HCT116 (cell line): ENCODE results near the gene RBM27. TPM values are rescaled to one million over a fixed set of nuclear protein-coding genes. Genes with fewer than 3 reads are reported as not detected.
"Not testable (repeated sequence)": the region's sequence is repeated elsewhere in the genome, so short reads cannot be mapped to it uniquely, and the experiment has no call there.

Source experiments
- ATAC-seq: fragments of 200-7000 bp; cut with Tn5 transposase; 2 replicates; pipeline ENCODE4 v1.9.1; 2020; ENCODE audit warnings: mild to moderate bottlenecking, moderate library complexity
- BruUV-seq: library from RNA; stranded (reverse); fragments of 400-500 nt; replicated peaks from 2 replicates; lab custom pipeline; 2021; lab: Mats Ljungman, UMichigan
- CTCF ChIA-PET: fragments of 300-600 bp; sonication (Branson Sonifier 250); formaldehyde crosslinking; loops from one replicate; lab custom pipeline; 2021; ENCODE audit warnings: antibody characterized with exemption; lab: Charles Lee
- POLR2A ChIA-PET: fragments of 300-600, 350-600 bp; sonication (Branson Sonifier 250); formaldehyde crosslinking; loops from one replicate; lab custom pipeline; 2021; ENCODE audit warnings: antibody characterized with exemption; lab: Charles Lee
- RAD21 ChIA-PET, 2 experiments: fragments of 300-600 bp; sonication (Branson Sonifier 250); formaldehyde crosslinking; loops; one replicate each; lab custom pipeline; 2023; ENCODE audit warnings: low total read pairs in 2 of 2; ENCODE audit not compliant: uncharacterized antibody in 2 of 2, unreplicated experiment in 2 of 2, low non-redundant PET in 1 of 2; lab: Charles Lee
- DNase-seq: peaks from one replicate; pipeline ENCODE4 v3.0.0-alpha.2; 2010; ENCODE audit warnings: low read depth, low spot score
- H2AFZ ChIP-seq: fragments of 200-600 bp; shearing (Covaris generic), sonication (generic); 2 replicates; pipeline ENCODE4 v1.6.1; 2017; ENCODE audit warnings: low read depth, mixed run types, mixed read lengths, antibody characterized with exemption, low read length; ENCODE audit not compliant: poor library complexity, severe bottlenecking
- H3K27ac ChIP-seq: 2 replicates; pipeline ENCODE4 v1.5.1; 2012; ENCODE audit warnings: low read depth, low read length
- H3K27me3 ChIP-seq: fragments of 200-600 bp; sonication (generic); 2 replicates; pipeline ENCODE4 v1.6.1; 2016; ENCODE audit warnings: mixed run types, low read length, mixed read lengths; ENCODE audit not compliant: insufficient read depth
- H3K36me3 ChIP-seq, 2 experiments: fragments of 200-500 bp in 1 of 2; fragments of 200-600 bp in 1 of 2; sonication (Bioruptor generic) in 1 of 2; sonication (generic) in 1 of 2; 2 replicates each; pipeline versions ENCODE4 v1.5.1 to v1.6.1; 2014 to 2016; ENCODE audit warnings: low read length in 2 of 2, inconsistent platforms in 1 of 2, mixed read lengths in 1 of 2, mixed run types in 1 of 2; ENCODE audit not compliant: insufficient read depth in 2 of 2, control insufficient read depth in 1 of 2
- H3K4me1 ChIP-seq, 2 experiments: fragments of 200-600 bp in 1 of 2; sonication (generic) in 1 of 2; 2 replicates each; pipeline versions ENCODE4 v1.5.1 to v1.6.1; 2012 to 2017; ENCODE audit warnings: low read length in 2 of 2, inconsistent platforms in 1 of 2, mild to moderate bottlenecking in 1 of 2, mixed read lengths in 1 of 2, mixed run types in 1 of 2, moderate library complexity in 1 of 2; ENCODE audit not compliant: insufficient read depth in 2 of 2, control insufficient read depth in 1 of 2
- H3K4me2 ChIP-seq: fragments of 200-600 bp; sonication (generic); 2 replicates; pipeline ENCODE4 v1.6.1; 2017; ENCODE audit warnings: mixed run types, low read length, mixed read lengths
- H3K4me3 ChIP-seq, 2 experiments: fragments of 200-600 bp in 1 of 2; sonication (generic) in 1 of 2; replicated peaks in 1 of 2; 2 replicates each; pipeline ENCODE4 v1.5.1; 2011 to 2016; ENCODE audit warnings: low read length in 2 of 2, control low read depth in 1 of 2, low read depth in 1 of 2, mild to moderate bottlenecking in 1 of 2, mixed read lengths in 1 of 2, mixed run types in 1 of 2
- H3K79me2 ChIP-seq: fragments of 200-600 bp; sonication (generic); 2 replicates; pipeline ENCODE4 v1.6.1; 2017; ENCODE audit warnings: mild to moderate bottlenecking, mixed run types, low read length, moderate library complexity, mixed read lengths; ENCODE audit not compliant: insufficient read depth
- H3K9ac ChIP-seq: fragments of 200-600 bp; sonication (generic); 2 replicates; pipeline ENCODE4 v1.6.1; 2016; ENCODE audit warnings: low read length, mixed read lengths
- H3K9me2 ChIP-seq: fragments of 200-600 bp; sonication (generic), shearing (Covaris generic); 2 replicates; pipeline ENCODE4 v1.6.1; 2017; ENCODE audit warnings: mixed run types, mild to moderate bottlenecking, moderate library complexity; ENCODE audit not compliant: insufficient read depth
- H3K9me3 ChIP-seq, 2 experiments: fragments of 200-500 bp in 1 of 2; fragments of 200-600 bp in 1 of 2; sonication (Bioruptor generic) in 1 of 2; sonication (generic) in 1 of 2; 2 replicates each; pipeline ENCODE4 v1.6.1; 2014 to 2017; ENCODE audit warnings: low read length in 2 of 2, mixed read lengths in 2 of 2, inconsistent platforms in 1 of 2, low read depth in 1 of 2, mild to moderate bottlenecking in 1 of 2, mixed run types in 1 of 2, moderate library complexity in 1 of 2; ENCODE audit not compliant: control insufficient read depth in 1 of 2, insufficient read depth in 1 of 2
- H4K20me1 ChIP-seq: fragments of 200-600 bp; sonication (generic), shearing (Covaris generic); 2 replicates; pipeline ENCODE4 v1.6.1; 2017; ENCODE audit warnings: mixed run types, mild to moderate bottlenecking, moderate library complexity; ENCODE audit not compliant: insufficient read depth
- ELF1 ChIP-seq: IDR thresholded peaks from 2 replicates; pipeline ENCODE4 v1.6.1; 2012; ENCODE audit warnings: low read depth, borderline replicate concordance
- FOSL1 ChIP-seq: IDR thresholded peaks from 2 replicates; pipeline ENCODE4 v1.6.1; 2012; ENCODE audit warnings: low read depth
- POLR2AphosphoS5 ChIP-seq: IDR thresholded peaks from 2 replicates; pipeline ENCODE4 v1.6.1; 2011; ENCODE audit warnings: mild to moderate bottlenecking, low read depth, low read length, moderate library complexity
- YY1 ChIP-seq: IDR thresholded peaks from 2 replicates; pipeline ENCODE4 v1.6.1; 2011; ENCODE audit warnings: low read length, low read depth, moderate library complexity, mild to moderate bottlenecking; ENCODE audit not compliant: insufficient replicate concordance; ENCODE audit errors: extremely low read depth
- ZFX ChIP-seq: fragments of 450-650 bp; IDR thresholded peaks from 2 replicates; pipeline ENCODE4 v1.6.1; 2017
- intact Hi-C: fragments of 100-400 bp; cut with micrococcal nuclease; formaldehyde crosslinking; loops from 2 replicates; pipeline ENCODE4 v1.10.0; 2022
- total RNA-seq: library from RNA; stranded (reverse); gene quantifications from one replicate; pipeline ENCODE4 v1.2.1, GENCODE V29; 2021; ENCODE audit not compliant: unreplicated experiment
- TF ChIP-seq, protein P1 (sequence below): IDR thresholded peaks from 2 replicates; pipeline ENCODE4 v1.6.1; 2011; ENCODE audit warnings: mild to moderate bottlenecking, low read length, moderate library complexity; ENCODE audit not compliant: insufficient replicate concordance; ENCODE audit errors: extremely low read depth
- TF ChIP-seq, protein P2 (sequence below), 3 experiments: fragments of 200-600 bp in 1 of 3; sonication (generic) in 1 of 3; IDR thresholded peaks in 2 of 3; conservative IDR thresholded peaks in 1 of 3; 2 replicates each; pipeline ENCODE4 v1.5.1; 2012 to 2017; ENCODE audit warnings: low read depth in 2 of 3, low read length in 2 of 3, antibody characterized with exemption in 1 of 3, borderline replicate concordance in 1 of 3, control low read depth in 1 of 3, mild to moderate bottlenecking in 1 of 3, mixed read lengths in 1 of 3, mixed run types in 1 of 3, moderate library complexity in 1 of 3; ENCODE audit not compliant: insufficient read depth in 1 of 3

The RBM27 gene
- total RNA-seq, 1 experiment from 2014 or later, result 15.2 TPM

DNA sequence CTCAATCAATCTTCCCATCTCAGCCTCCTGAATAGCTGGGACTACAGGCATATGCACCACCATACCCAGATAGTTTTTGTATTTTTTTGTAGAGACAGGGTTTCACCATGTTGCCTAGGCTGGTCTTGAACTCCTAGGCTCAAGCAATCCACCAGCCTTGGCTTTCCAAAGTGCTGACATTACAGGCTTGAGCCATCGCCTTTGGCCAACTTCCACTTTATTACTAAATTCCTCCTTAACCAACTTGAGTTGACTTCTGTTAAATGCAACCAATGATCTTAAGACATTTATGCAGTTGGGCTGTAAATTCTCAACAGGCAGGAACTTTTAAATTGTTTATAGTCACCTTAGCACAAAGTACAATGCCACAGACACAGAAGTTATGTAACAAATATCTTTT is 23.7 kb upstream of the RBM27 start:
- POLR2A ChIA-PET, result no interaction called here
- BruUV-seq, result no TSS peak
- RAD21 ChIA-PET, result interaction anchor here in 1 of 2 experiments (0.6 kb wide), 1 partner anchor 1274 kb away, joined by 6 read pairs; no protein-coding TSS in a partner anchor
- Histone ChIP-seq H3K9ac (no peak overlapping the region), H3K4me2 (no peak overlapping the region), H3K36me3 (peaks cover 4 to 8% of the 10 kb centered on the region in 2 experiments; a peak in 2 of 4 replicates), H3K4me1 (peaks cover 5 to 17% of the 10 kb centered on the region in 2 experiments; a peak in 3 of 4 replicates), H3K79me2 (peaks cover 57% of the 10 kb centered on the region), H3K4me3 (no peak overlapping the region), H2AFZ (no peak overlapping the region), H4K20me1 (no peaks in the 10 kb centered on the region), H3K27me3 (no peaks in the 10 kb centered on the region), H3K27ac (no peak overlapping the region), H3K9me2 (no peaks in the 10 kb centered on the region), H3K9me3 (no peaks in the 10 kb centered on the region)
- no peak for ATAC-seq
- intact Hi-C loops, result no loop called here
- DNase-seq, result no peak
- no peak for TF ChIP-seq FOSL1
- TF ChIP-seq ZFX, result no peak
- TF ChIP-seq, protein P1, sequence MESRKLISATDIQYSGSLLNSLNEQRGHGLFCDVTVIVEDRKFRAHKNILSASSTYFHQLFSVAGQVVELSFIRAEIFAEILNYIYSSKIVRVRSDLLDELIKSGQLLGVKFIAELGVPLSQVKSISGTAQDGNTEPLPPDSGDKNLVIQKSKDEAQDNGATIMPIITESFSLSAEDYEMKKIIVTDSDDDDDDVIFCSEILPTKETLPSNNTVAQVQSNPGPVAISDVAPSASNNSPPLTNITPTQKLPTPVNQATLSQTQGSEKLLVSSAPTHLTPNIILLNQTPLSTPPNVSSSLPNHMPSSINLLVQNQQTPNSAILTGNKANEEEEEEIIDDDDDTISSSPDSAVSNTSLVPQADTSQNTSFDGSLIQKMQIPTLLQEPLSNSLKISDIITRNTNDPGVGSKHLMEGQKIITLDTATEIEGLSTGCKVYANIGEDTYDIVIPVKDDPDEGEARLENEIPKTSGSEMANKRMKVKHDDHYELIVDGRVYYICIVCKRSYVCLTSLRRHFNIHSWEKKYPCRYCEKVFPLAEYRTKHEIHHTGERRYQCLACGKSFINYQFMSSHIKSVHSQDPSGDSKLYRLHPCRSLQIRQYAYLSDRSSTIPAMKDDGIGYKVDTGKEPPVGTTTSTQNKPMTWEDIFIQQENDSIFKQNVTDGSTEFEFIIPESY, result no peak
- no peak for TF ChIP-seq YY1
- TF ChIP-seq, protein P2, sequence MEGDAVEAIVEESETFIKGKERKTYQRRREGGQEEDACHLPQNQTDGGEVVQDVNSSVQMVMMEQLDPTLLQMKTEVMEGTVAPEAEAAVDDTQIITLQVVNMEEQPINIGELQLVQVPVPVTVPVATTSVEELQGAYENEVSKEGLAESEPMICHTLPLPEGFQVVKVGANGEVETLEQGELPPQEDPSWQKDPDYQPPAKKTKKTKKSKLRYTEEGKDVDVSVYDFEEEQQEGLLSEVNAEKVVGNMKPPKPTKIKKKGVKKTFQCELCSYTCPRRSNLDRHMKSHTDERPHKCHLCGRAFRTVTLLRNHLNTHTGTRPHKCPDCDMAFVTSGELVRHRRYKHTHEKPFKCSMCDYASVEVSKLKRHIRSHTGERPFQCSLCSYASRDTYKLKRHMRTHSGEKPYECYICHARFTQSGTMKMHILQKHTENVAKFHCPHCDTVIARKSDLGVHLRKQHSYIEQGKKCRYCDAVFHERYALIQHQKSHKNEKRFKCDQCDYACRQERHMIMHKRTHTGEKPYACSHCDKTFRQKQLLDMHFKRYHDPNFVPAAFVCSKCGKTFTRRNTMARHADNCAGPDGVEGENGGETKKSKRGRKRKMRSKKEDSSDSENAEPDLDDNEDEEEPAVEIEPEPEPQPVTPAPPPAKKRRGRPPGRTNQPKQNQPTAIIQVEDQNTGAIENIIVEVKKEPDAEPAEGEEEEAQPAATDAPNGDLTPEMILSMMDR (IDR thresholded peaks at IDR 0.05 in 2 of 3, conservative IDR thresholded peaks at IDR 0.05 in 1 of 3; ENCODE audit: borderline replicate concordance in 1 of 3, insufficient read depth in 1 of 3, low read depth in 2 of 3, low read length in 2 of 3), result no peak
- TF ChIP-seq POLR2AphosphoS5, result no peak
- TF ChIP-seq ELF1, result no peak
- CTCF ChIA-PET, result no interaction called here

DNA sequence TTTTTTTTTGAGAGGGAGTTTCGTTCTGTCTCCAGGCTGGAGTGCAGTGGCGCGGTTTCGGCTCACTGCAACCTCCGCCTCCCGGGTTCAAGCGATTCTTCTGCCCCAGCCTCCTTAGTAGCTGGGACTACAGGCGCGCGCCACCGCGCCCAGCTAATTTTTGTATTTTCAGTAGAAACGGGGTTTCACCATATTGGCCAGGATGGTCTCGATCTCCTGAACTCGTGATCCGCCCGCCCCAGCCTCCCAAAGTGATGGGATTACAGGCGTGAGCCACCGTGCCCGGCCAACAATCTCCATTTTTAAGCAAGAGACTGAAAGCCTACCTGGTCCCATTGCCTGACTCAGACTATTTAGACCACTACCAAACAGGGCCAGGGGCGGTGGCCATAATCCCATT is 20.0 kb upstream of the RBM27 start:
- H3K9me3 ChIP-seq, intact Hi-C loops, H2AFZ ChIP-seq, H3K27me3 ChIP-seq, DNase-seq, BruUV-seq, CTCF ChIA-PET, H3K9me2 ChIP-seq, H3K27ac ChIP-seq, H4K20me1 ChIP-seq, RAD21 ChIA-PET, H3K36me3 ChIP-seq, ATAC-seq: not testable (repeated sequence)
- POLR2A ChIA-PET, result interaction anchor here (0.7 to 1.0 kb wide), 4 partner anchors 16 to 348 kb away, joined by 3 to 4 read pairs (median 3); partner anchors contain the start of gene PRELID2
- peak overlapping the region; percentile 81 to 90; a peak in 3 of 4 replicates for H3K4me3 ChIP-seq
- H3K4me2 ChIP-seq, result peak overlapping the region; percentile 85
- H3K4me1 ChIP-seq, result peaks cover 5 to 20% of the 10 kb centered on the region in 2 experiments; a peak in 3 of 4 replicates
- H3K79me2 ChIP-seq, result peaks cover 39% of the 10 kb centered on the region
- peak overlapping the region; percentile 53; the same call in 1 of the 2 replicates for H3K9ac ChIP-seq
